Measurements from ENCODE around the gene TMEFF1.
"Not testable (repeated sequence)": the region's sequence is repeated elsewhere in the genome, so short reads cannot be mapped to it uniquely, and the experiment has no call there.

Gene TMEFF1

GRCh38 chr9:100440487-100440886 lies 32.5 kb upstream of the TMEFF1 start:
- not testable (repeated sequence) for H3K9me3 Mint-ChIP-seq (ENCODE audit: low read depth); H3K27me3 Mint-ChIP-seq; H3K36me3 Mint-ChIP-seq; H3K4me1 Mint-ChIP-seq (ENCODE audit: low read depth); H3K27ac Mint-ChIP-seq; H3K4me3 Mint-ChIP-seq

- Mint-ChIP-seq H3K4me3 (no peak overlapping the region), H3K4me1 (ENCODE audit: low read depth) (peaks cover 7% of the 10 kb centered on the region), H3K27ac (no peak overlapping the region), H3K27me3 (no peaks in the 10 kb centered on the region), H3K9me3 (ENCODE audit: low read depth) (no peaks in the 10 kb centered on the region), H3K36me3 (peaks cover 9% of the 10 kb centered on the region)
Measured at GRCh38 chr9:100441911-100442361, 31.0 kb upstream of the TMEFF1 start.

GRCh38 chr9:100443781-100444768 lies 28.9 kb upstream of the TMEFF1 start:
- no peaks in the 10 kb centered on the region for H3K27me3 Mint-ChIP-seq
- no peaks in the 10 kb centered on the region for H3K9me3 Mint-ChIP-seq (ENCODE audit: low read depth)
- H3K27ac Mint-ChIP-seq: no peak overlapping the region
- H3K4me1 Mint-ChIP-seq (ENCODE audit: low read depth): peaks cover 6% of the 10 kb centered on the region
- peaks cover 10% of the 10 kb centered on the region for H3K36me3 Mint-ChIP-seq
- no peak overlapping the region for H3K4me3 Mint-ChIP-seq

- peaks cover 6% of the 10 kb centered on the region for H3K4me1 Mint-ChIP-seq (ENCODE audit: low read depth)
Measured at GRCh38 chr9:100445161-100445902, 27.6 kb upstream of the TMEFF1 start.

GRCh38 chr9:100445903-100446549 lies 26.9 kb upstream of the TMEFF1 start:
- peaks cover 6% of the 10 kb centered on the region for H3K4me1 Mint-ChIP-seq (ENCODE audit: low read depth)
- H3K27me3 Mint-ChIP-seq: no peaks in the 10 kb centered on the region
- no peak overlapping the region for H3K4me3 Mint-ChIP-seq
- H3K9me3 Mint-ChIP-seq (ENCODE audit: low read depth): no peaks in the 10 kb centered on the region
- H3K36me3 Mint-ChIP-seq: peaks cover 18% of the 10 kb centered on the region
- H3K27ac Mint-ChIP-seq: no peak overlapping the region

More at GRCh38 chr9:100445161-100445902, 27.6 kb upstream of the TMEFF1 start:
- Mint-ChIP-seq H3K9me3 (ENCODE audit: low read depth) (no peaks in the 10 kb centered on the region), H3K27ac (no peak overlapping the region), H3K36me3 (peaks cover 11% of the 10 kb centered on the region), H3K4me3 (no peak overlapping the region), H3K27me3 (no peaks in the 10 kb centered on the region)

- Mint-ChIP-seq H3K36me3 (peaks cover 22% of the 10 kb centered on the region), H3K4me1 (ENCODE audit: low read depth) (peaks cover 6% of the 10 kb centered on the region), H3K4me3 (no peak overlapping the region), H3K27ac (no peak overlapping the region), H3K9me3 (ENCODE audit: low read depth) (no peaks in the 10 kb centered on the region), H3K27me3 (no peaks in the 10 kb centered on the region)
Measured at GRCh38 chr9:100447041-100447440, 25.9 kb upstream of the TMEFF1 start.

- H3K4me1 Mint-ChIP-seq (ENCODE audit: low read depth): peaks cover 6% of the 10 kb centered on the region
- H3K36me3 Mint-ChIP-seq: peaks cover 30% of the 10 kb centered on the region
Measured at GRCh38 chr9:100448266-100448665, 24.7 kb upstream of the TMEFF1 start.

GRCh38 chr9:100449420-100449819 lies 23.5 kb upstream of the TMEFF1 start:
- Mint-ChIP-seq H3K9me3 (ENCODE audit: low read depth) (no peaks in the 10 kb centered on the region), H3K36me3 (peaks cover 36% of the 10 kb centered on the region), H3K27ac (no peak overlapping the region), H3K4me3 (no peak overlapping the region), H3K4me1 (ENCODE audit: low read depth) (peaks cover 4% of the 10 kb centered on the region), H3K27me3 (no peaks in the 10 kb centered on the region)

More at GRCh38 chr9:100448266-100448665, 24.7 kb upstream of the TMEFF1 start:
- Mint-ChIP-seq H3K27ac (no peak overlapping the region), H3K9me3 (ENCODE audit: low read depth) (no peaks in the 10 kb centered on the region), H3K27me3 (no peaks in the 10 kb centered on the region), H3K4me3 (no peak overlapping the region)

- H3K9me3 Mint-ChIP-seq (ENCODE audit: low read depth): no peaks in the 10 kb centered on the region
- no peaks in the 10 kb centered on the region for H3K4me1 Mint-ChIP-seq (ENCODE audit: low read depth)
- H3K4me3 Mint-ChIP-seq: no peak overlapping the region
- H3K36me3 Mint-ChIP-seq: peaks cover 35% of the 10 kb centered on the region
- no peaks in the 10 kb centered on the region for H3K27me3 Mint-ChIP-seq
- no peak overlapping the region for H3K27ac Mint-ChIP-seq
Measured at GRCh38 chr9:100452894-100453293, 20.1 kb upstream of the TMEFF1 start.

- Mint-ChIP-seq H3K27me3 (no peaks in the 10 kb centered on the region), H3K4me1 (ENCODE audit: low read depth) (peaks cover 4% of the 10 kb centered on the region), H3K4me3 (no peak overlapping the region), H3K36me3 (peaks cover 34% of the 10 kb centered on the region), H3K27ac (no peak overlapping the region), H3K9me3 (ENCODE audit: low read depth) (no peaks in the 10 kb centered on the region)
Measured at GRCh38 chr9:100455470-100455869, 17.5 kb upstream of the TMEFF1 start.

- H3K27me3 Mint-ChIP-seq: no peaks in the 10 kb centered on the region
- peaks cover 18% of the 10 kb centered on the region for H3K36me3 Mint-ChIP-seq
- no peaks in the 10 kb centered on the region for H3K9me3 Mint-ChIP-seq (ENCODE audit: low read depth)
- peaks cover 4% of the 10 kb centered on the region for H3K4me1 Mint-ChIP-seq (ENCODE audit: low read depth)
- no peak overlapping the region for H3K4me3 Mint-ChIP-seq
- no peak overlapping the region for H3K27ac Mint-ChIP-seq
Measured at GRCh38 chr9:100457517-100457916, 15.4 kb upstream of the TMEFF1 start.

GRCh38 chr9:100459963-100460362 lies 13.0 kb upstream of the TMEFF1 start:
- Mint-ChIP-seq H3K27me3 (no peaks in the 10 kb centered on the region), H3K4me1 (ENCODE audit: low read depth) (peaks cover 4% of the 10 kb centered on the region), H3K36me3 (peaks cover 4% of the 10 kb centered on the region), H3K27ac (no peak overlapping the region), H3K4me3 (no peak overlapping the region), H3K9me3 (ENCODE audit: low read depth) (no peaks in the 10 kb centered on the region)

- H3K27ac Mint-ChIP-seq: no peak overlapping the region
- no peaks in the 10 kb centered on the region for H3K27me3 Mint-ChIP-seq
- no peak overlapping the region for H3K4me3 Mint-ChIP-seq
- H3K36me3 Mint-ChIP-seq: no peaks in the 10 kb centered on the region
- no peaks in the 10 kb centered on the region for H3K9me3 Mint-ChIP-seq (ENCODE audit: low read depth)
- H3K4me1 Mint-ChIP-seq (ENCODE audit: low read depth): peaks cover under 1% of the 10 kb centered on the region
Measured at GRCh38 chr9:100465274-100465673, 7.7 kb upstream of the TMEFF1 start.

GRCh38 chr9:100465761-100466160 lies 7.2 kb upstream of the TMEFF1 start:
- H3K27ac Mint-ChIP-seq: no peak overlapping the region
- H3K4me1 Mint-ChIP-seq (ENCODE audit: low read depth): no peaks in the 10 kb centered on the region
- H3K4me3 Mint-ChIP-seq: no peak overlapping the region
- H3K9me3 Mint-ChIP-seq (ENCODE audit: low read depth): no peaks in the 10 kb centered on the region
- no peaks in the 10 kb centered on the region for H3K36me3 Mint-ChIP-seq
- H3K27me3 Mint-ChIP-seq: no peaks in the 10 kb centered on the region
